GM12801 (cell line): ENCODE data around the gene CHP2.

Experiments used
- TF ChIP-seq, protein P1 (sequence below): IDR thresholded peaks from one replicate; pipeline ENCODE4 v1.5.1; 2011; ENCODE audit warnings: control low read depth; ENCODE audit not compliant: insufficient read length; ENCODE audit errors: extremely low read depth

CHP2 gene

GRCh38 chr16:23755484-23755809 lies 621 bp downstream of the CHP2 start:
- TF ChIP-seq, protein P1, sequence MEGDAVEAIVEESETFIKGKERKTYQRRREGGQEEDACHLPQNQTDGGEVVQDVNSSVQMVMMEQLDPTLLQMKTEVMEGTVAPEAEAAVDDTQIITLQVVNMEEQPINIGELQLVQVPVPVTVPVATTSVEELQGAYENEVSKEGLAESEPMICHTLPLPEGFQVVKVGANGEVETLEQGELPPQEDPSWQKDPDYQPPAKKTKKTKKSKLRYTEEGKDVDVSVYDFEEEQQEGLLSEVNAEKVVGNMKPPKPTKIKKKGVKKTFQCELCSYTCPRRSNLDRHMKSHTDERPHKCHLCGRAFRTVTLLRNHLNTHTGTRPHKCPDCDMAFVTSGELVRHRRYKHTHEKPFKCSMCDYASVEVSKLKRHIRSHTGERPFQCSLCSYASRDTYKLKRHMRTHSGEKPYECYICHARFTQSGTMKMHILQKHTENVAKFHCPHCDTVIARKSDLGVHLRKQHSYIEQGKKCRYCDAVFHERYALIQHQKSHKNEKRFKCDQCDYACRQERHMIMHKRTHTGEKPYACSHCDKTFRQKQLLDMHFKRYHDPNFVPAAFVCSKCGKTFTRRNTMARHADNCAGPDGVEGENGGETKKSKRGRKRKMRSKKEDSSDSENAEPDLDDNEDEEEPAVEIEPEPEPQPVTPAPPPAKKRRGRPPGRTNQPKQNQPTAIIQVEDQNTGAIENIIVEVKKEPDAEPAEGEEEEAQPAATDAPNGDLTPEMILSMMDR, result no peak

- TF ChIP-seq, protein P1, result no peak
Observed at GRCh38 chr16:23757116-23757515, 2.3 kb downstream of the CHP2 start.

- TF ChIP-seq, protein P1, result no peak
Observed at GRCh38 chr16:23757937-23758619, 3.3 kb downstream of the CHP2 start.

GRCh38 chr16:23765933-23766332 lies 11.1 kb downstream of the CHP2 start:
- TF ChIP-seq, protein P1, result no peak

DNA sequence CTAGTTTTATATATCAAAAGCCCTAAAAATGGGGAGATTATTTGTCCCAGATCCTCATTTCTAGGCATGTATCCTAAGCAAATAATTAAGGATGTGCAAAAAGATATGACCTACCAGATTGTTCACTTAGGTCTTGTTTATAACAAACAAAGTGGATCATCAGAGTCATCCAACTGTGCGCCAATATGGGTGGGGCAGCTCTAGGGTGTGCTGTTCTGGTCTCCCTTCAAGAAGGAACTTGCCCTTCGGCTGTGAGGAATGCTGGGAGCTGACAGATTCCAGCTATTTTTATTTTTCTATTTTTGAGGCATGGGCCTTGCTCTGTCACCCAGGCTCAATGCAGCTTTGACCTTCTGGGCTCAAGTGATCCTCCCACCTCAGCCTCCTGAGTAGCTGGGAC lies 13.8 kb downstream of the CHP2 start:
- TF ChIP-seq, protein P1, result no peak

DNA sequence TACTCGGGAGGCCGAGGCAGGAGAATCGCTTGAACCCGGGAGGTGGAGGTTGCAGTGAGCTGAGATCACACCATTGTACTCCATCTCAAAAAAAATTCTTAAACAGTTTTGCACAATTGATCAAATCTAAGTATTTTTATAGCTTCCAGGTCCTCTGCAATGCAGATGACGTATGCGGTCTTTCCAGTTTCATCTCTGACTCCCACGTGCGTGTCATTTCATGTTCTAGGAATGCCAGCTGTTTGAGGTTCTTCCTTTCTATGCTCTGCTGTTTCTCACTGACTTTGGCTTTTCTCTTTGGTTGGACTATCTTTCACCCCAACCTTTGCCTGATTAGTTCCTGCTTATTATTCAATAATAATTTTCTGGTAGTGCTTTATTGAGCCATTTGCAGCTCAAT lies 16.2 kb downstream of the CHP2 start:
- TF ChIP-seq, protein P1, result no peak

DNA sequence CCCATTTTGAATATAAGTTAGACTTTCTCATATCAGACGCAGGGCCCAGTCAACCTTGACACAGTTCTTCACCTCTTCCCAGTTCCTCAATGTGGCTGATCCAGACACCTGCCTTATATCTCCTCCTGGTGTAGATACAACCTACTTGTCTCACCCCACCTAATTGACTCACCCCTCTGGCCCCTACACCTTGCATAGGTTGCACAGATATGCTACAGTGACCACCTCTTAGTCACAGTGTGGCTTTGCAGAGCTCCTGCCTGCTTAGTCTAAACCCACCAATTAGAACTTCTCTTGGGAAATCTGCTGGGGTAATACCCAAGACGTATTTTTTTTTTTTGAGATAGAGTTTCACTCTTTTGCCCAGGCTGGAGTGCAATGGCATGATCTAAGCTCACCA lies 16.8 kb downstream of the CHP2 start:
- TF ChIP-seq, protein P1, result no peak
